Lower leg skin (tissue), 4 donors: ENCODE results near the gene ZNF214. TPM values are rescaled to one million over a fixed set of nuclear protein-coding genes. Genes with fewer than 3 reads are reported as not detected.
"Not testable (repeated sequence)": the region's sequence is repeated elsewhere in the genome, so short reads cannot be mapped to it uniquely, and the experiment has no call there.

Experiments
- DNase-seq, 2 donors: peaks; one replicate each; pipeline ENCODE4 v3.0.0-alpha.2; 2019; ENCODE audit warnings: low spot score in 2 of 2
- H3K4me3 ChIP-seq: fragments of 200-600 bp; sonication (generic); 2 replicates; pipeline ENCODE4 v1.5.1; 2017; ENCODE audit warnings: mild to moderate bottlenecking, low read depth; ENCODE audit not compliant: poor library complexity, severe bottlenecking
- CTCF ChIP-seq, 3 donors: fragments of 450-650 bp; IDR thresholded peaks; one replicate each; pipeline ENCODE4 v1.5.1; 2016; ENCODE audit warnings: antibody characterized with exemption in 3 of 3, mild to moderate bottlenecking in 3 of 3, moderate library complexity in 2 of 3
- POLR2A ChIP-seq, 2 donors: fragments of 450-650 bp; IDR thresholded peaks; one replicate each; pipeline ENCODE4 v1.6.1; 2016 to 2017; ENCODE audit warnings: antibody characterized with exemption in 2 of 2, mild to moderate bottlenecking in 1 of 2, moderate library complexity in 1 of 2
- WGBS, 2 donors: methylation state at CpG; one replicate each; pipeline ENCODE4 v1.1.5; 2018; 5-methylcytosine and 5-hydroxymethylcytosine counted together
- intact Hi-C: fragments of 100-400 bp; cut with DNase I; formaldehyde crosslinking; loops from one replicate; pipeline ENCODE4 v1.15.0; 2023; ENCODE audit warnings: low total_unique reads
- total RNA-seq, 4 donors: library from RNA; depleted of rRNA; stranded (reverse); fragments of >200 nt; gene quantifications; one replicate each; pipeline ENCODE4 v1.1.0, GENCODE V29; 2016

The ZNF214 gene
- total RNA-seq, 4 donors from 2014 or later = 0.21 to 1.4 (median 0.71) TPM

GRCh38 chr11:6988506-6988905 is 31.6 kb downstream of the ZNF214 start:
- no peak for DNase-seq
- intact Hi-C loops = no loop called here
- no peak for TF ChIP-seq CTCF (IDR thresholded peaks at IDR 0.05)
- TF ChIP-seq POLR2A (IDR thresholded peaks at IDR 0.05) = no peak
- H3K4me3 ChIP-seq = no peak overlapping the region

GRCh38 chr11:6986487-6986886 is 33.7 kb downstream of the ZNF214 start:
- DNase-seq = no peak
- intact Hi-C loops = no loop called here
- WGBS, 2 donors = 62 to 64% methylated on average over 1 of the region's 1 CpG
- no peak overlapping the region for H3K4me3 ChIP-seq
- TF ChIP-seq CTCF (IDR thresholded peaks at IDR 0.05) (no peak), POLR2A (IDR thresholded peaks at IDR 0.05) (no peak)

GRCh38 chr11:6979365-6979764 is 40.8 kb downstream of the ZNF214 start:
- TF ChIP-seq POLR2A (IDR thresholded peaks at IDR 0.05) (no peak), CTCF (IDR thresholded peaks at IDR 0.05) (no peak)
- no peak overlapping the region for H3K4me3 ChIP-seq
- no peak for DNase-seq
- intact Hi-C loops = no loop called here
- WGBS, 2 donors = 70 to 82% methylated on average over 2 of the region's 2 CpGs

- intact Hi-C loops, DNase-seq, H3K4me3 ChIP-seq: not testable (repeated sequence)
- 61 to 68% methylated on average over 4 of the region's 4 CpGs for WGBS, 2 donors
These were observed 50.3 kb downstream of the ZNF214 start for GRCh38 chr11:6969854-6970253.

GRCh38 chr11:6968816-6969215 is 51.3 kb downstream of the ZNF214 start:
- TF ChIP-seq CTCF (IDR thresholded peaks at IDR 0.05) (no peak), POLR2A (IDR thresholded peaks at IDR 0.05) (no peak)
- intact Hi-C loops = no loop called here
- WGBS, 2 donors = 87 to 96% methylated on average over 1 of the region's 1 CpG
- DNase-seq = no peak
- H3K4me3 ChIP-seq = no peak overlapping the region

GRCh38 chr11:6962673-6963072 is 57.5 kb downstream of the ZNF214 start:
- 78 to 94% methylated on average over 1 of the region's 1 CpG for WGBS, 2 donors
- intact Hi-C loops = no loop called here
- no peak overlapping the region for H3K4me3 ChIP-seq
- DNase-seq = no peak
- TF ChIP-seq POLR2A (IDR thresholded peaks at IDR 0.05) = no peak
- no peak for TF ChIP-seq CTCF (IDR thresholded peaks at IDR 0.05)
